Suprapubic skin (tissue), 4 donors: ENCODE data around the gene EPHB6. TPM values are rescaled to one million over a fixed set of nuclear protein-coding genes. Genes with fewer than 3 reads are reported as not detected.

ENCODE experiments used
- DNase-seq, 2 donors: peaks; one replicate each; pipeline ENCODE4 v3.0.0-alpha.2; 2019; ENCODE audit warnings: low spot score in 2 of 2
- H3K27ac ChIP-seq: fragments of 200-600 bp; sonication (generic); one replicate; pipeline ENCODE4 v1.5.1; 2019
- H3K27me3 ChIP-seq: fragments of 200-600 bp; sonication (generic); one replicate; pipeline ENCODE4 v1.5.1; 2019
- H3K36me3 ChIP-seq: fragments of 200-600 bp; sonication (generic); one replicate; pipeline ENCODE4 v1.5.1; 2019
- H3K4me1 ChIP-seq: fragments of 200-600 bp; sonication (generic); one replicate; pipeline ENCODE4 v1.5.1; 2019
- H3K4me3 ChIP-seq: fragments of 200-600 bp; sonication (generic); one replicate; pipeline ENCODE4 v1.5.1; 2019; ENCODE audit warnings: mild to moderate bottlenecking
- H3K9me3 ChIP-seq: fragments of 200-600 bp; sonication (generic); one replicate; pipeline ENCODE4 v1.5.1; 2019
- EP300 ChIP-seq: sonication (generic); formaldehyde crosslinking; IDR thresholded peaks from one replicate; pipeline ENCODE4 v1.6.1; 2017; ENCODE audit warnings: antibody characterized with exemption
- POLR2A ChIP-seq, 2 donors: fragments of 450-650 bp; IDR thresholded peaks; one replicate each; pipeline ENCODE4 v1.6.1; 2017; ENCODE audit warnings: antibody characterized with exemption in 2 of 2, mild to moderate bottlenecking in 2 of 2, moderate library complexity in 2 of 2
- POLR2AphosphoS5 ChIP-seq, 3 donors: sonication (generic); formaldehyde crosslinking; IDR thresholded peaks; one replicate each; pipeline ENCODE4 v1.6.1; 2017; ENCODE audit warnings: antibody characterized with exemption in 3 of 3
- WGBS: methylation state at CpG from one replicate; pipeline ENCODE4 v1.1.5; 2018; 5-methylcytosine and 5-hydroxymethylcytosine counted together
- total RNA-seq, 4 donors: library from RNA; depleted of rRNA; stranded (reverse); fragments of >200 nt; gene quantifications; one replicate each; pipeline ENCODE4 v1.1.0, GENCODE V29; 2016
- TF ChIP-seq, protein P1 (sequence below), 2 donors: fragments of 200-600 bp in 1 of 2; fragments of 450-650 bp in 1 of 2; sonication (generic) in 1 of 2; IDR thresholded peaks; one replicate each; pipeline ENCODE4 v1.5.1; 2016 to 2019; ENCODE audit warnings: antibody characterized with exemption in 2 of 2, mild to moderate bottlenecking in 1 of 2, moderate library complexity in 1 of 2

The EPHB6 gene
- total RNA-seq, 4 donors from 2014 or later, result 207 to 299 (median 258) TPM

DNA sequence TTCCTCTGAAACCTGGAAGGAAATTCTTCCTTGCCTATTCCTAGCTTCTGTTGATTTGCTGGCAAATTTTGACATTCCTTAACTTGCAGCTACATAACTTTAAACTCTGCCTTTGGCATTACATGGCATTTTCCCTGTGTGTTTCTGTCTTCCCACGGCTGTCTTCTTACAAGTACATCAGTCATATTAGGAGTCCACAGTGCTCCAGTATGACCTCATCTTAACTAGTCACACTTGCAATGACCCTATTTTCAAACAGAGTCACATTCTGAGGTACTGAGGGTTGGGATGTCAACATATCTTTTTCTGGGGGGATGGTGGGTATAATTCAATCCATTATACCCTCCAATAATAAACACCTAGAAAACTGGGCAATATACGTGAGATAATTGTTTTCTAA lies 37.4 kb upstream of the EPHB6 start:
- 42% methylated on average over 2 of the region's 2 CpGs for WGBS
- Histone ChIP-seq H3K4me1 (peaks cover 4% of the 10 kb centered on the region), H3K27ac (no peak overlapping the region), H3K36me3 (no peaks in the 10 kb centered on the region), H3K9me3 (no peaks in the 10 kb centered on the region), H3K4me3 (no peak overlapping the region), H3K27me3 (peaks cover 14% of the 10 kb centered on the region)
- TF ChIP-seq POLR2AphosphoS5 (IDR thresholded peaks at IDR 0.05), result no peak
- no peak for TF ChIP-seq EP300
- TF ChIP-seq POLR2A (IDR thresholded peaks at IDR 0.05), result no peak
- TF ChIP-seq, protein P1, sequence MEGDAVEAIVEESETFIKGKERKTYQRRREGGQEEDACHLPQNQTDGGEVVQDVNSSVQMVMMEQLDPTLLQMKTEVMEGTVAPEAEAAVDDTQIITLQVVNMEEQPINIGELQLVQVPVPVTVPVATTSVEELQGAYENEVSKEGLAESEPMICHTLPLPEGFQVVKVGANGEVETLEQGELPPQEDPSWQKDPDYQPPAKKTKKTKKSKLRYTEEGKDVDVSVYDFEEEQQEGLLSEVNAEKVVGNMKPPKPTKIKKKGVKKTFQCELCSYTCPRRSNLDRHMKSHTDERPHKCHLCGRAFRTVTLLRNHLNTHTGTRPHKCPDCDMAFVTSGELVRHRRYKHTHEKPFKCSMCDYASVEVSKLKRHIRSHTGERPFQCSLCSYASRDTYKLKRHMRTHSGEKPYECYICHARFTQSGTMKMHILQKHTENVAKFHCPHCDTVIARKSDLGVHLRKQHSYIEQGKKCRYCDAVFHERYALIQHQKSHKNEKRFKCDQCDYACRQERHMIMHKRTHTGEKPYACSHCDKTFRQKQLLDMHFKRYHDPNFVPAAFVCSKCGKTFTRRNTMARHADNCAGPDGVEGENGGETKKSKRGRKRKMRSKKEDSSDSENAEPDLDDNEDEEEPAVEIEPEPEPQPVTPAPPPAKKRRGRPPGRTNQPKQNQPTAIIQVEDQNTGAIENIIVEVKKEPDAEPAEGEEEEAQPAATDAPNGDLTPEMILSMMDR (IDR thresholded peaks at IDR 0.05), result no peak
- no peak for DNase-seq

DNA sequence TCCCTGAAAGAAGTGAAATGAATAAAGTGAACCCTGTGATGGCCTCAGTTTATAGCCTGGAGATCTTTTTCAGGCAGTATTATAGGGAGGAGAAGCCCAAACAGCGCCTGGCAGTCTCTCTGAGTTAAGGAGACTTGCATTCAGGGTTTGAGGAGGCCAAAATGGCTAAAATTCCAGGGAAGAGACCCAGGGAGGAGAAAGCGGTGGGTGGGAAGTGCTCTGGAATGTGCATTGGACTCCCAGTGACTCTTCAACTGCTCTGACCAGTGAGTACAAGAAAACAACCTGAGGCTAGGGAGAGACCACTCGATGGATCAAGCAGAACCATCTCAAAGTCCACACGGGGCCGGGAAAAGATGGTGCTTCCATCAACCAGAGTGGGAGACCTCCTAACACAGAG lies 35.3 kb upstream of the EPHB6 start:
- no peaks in the 10 kb centered on the region for H3K36me3 ChIP-seq
- H3K4me1 ChIP-seq, result no peaks in the 10 kb centered on the region
- no peaks in the 10 kb centered on the region for H3K9me3 ChIP-seq
- no peak overlapping the region for H3K27ac ChIP-seq
- peaks cover 3% of the 10 kb centered on the region for H3K27me3 ChIP-seq
- DNase-seq, result no peak
- H3K4me3 ChIP-seq, result no peak overlapping the region
- WGBS, result 81% methylated on average over 5 of the region's 5 CpGs
- TF ChIP-seq POLR2A (IDR thresholded peaks at IDR 0.05), result no peak
- TF ChIP-seq POLR2AphosphoS5 (IDR thresholded peaks at IDR 0.05), result no peak
- no peak for TF ChIP-seq EP300
- TF ChIP-seq, protein P1 (IDR thresholded peaks at IDR 0.05), result no peak

DNA sequence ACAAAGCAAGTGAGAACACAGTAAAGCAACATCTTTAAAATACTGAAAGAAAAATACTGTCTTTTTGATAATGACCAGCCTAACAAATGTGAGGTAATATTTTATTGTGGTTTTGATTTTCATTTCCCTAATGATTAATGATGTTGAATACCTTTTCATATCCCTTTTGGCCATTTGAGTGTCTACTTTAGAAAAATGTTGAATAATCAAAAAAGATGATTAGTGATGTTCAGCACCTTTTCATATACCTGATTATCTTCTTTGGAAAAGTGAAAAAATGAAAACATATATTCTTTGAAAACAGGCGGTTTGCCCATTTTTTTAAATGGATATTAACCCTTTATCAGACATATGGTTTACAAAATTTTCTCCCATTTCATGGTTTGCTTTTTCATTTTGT lies 32.2 kb upstream of the EPHB6 start:
- Histone ChIP-seq H3K9me3 (no peaks in the 10 kb centered on the region), H3K4me3 (no peak overlapping the region), H3K36me3 (no peaks in the 10 kb centered on the region), H3K27ac (no peak overlapping the region), H3K27me3 (no peaks in the 10 kb centered on the region), H3K4me1 (no peaks in the 10 kb centered on the region)
- no peak for TF ChIP-seq EP300
- TF ChIP-seq POLR2A (IDR thresholded peaks at IDR 0.05), result no peak
- TF ChIP-seq, protein P1 (IDR thresholded peaks at IDR 0.05), result no peak
- TF ChIP-seq POLR2AphosphoS5 (IDR thresholded peaks at IDR 0.05), result no peak
- 2% methylated on average over 1 of the region's 1 CpG for WGBS
- no peak for DNase-seq

DNA sequence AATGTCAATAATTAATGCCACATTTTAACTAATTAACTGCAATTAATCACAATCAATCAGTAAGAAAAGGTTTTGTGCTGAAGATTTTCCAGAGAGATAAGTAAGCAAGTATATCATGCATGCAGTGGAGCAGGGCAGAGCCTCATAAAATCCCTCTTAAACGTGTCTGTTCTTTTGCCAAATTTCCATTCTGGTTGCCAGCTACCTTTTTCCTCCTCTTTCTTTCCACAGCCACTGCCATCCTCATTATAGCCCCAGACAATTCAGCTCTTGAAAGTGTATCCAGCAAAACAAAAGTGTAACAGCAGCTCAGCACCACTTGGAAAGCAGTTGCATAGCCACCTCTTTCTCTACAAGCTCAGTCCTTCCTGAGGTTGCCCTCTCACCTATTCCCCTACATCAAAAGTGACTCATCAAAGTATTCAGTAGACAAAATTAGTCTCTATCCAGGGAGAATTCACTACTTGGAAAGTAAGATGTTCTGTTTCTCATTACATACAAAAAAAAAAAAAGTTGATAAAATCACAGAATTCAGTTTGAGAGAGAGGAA lies 26.9 kb upstream of the EPHB6 start:
- no peak overlapping the region for H3K4me3 ChIP-seq
- no peak for DNase-seq
- no peaks in the 10 kb centered on the region for H3K36me3 ChIP-seq
- WGBS, result 5% methylated on average over 1 of the region's 1 CpG
- no peaks in the 10 kb centered on the region for H3K9me3 ChIP-seq
- no peaks in the 10 kb centered on the region for H3K27me3 ChIP-seq
- H3K4me1 ChIP-seq, result no peaks in the 10 kb centered on the region
- no peak overlapping the region for H3K27ac ChIP-seq
- TF ChIP-seq, protein P1 (IDR thresholded peaks at IDR 0.05), result no peak
- TF ChIP-seq POLR2AphosphoS5 (IDR thresholded peaks at IDR 0.05) (no peak), EP300 (no peak), POLR2A (IDR thresholded peaks at IDR 0.05) (no peak)

DNA sequence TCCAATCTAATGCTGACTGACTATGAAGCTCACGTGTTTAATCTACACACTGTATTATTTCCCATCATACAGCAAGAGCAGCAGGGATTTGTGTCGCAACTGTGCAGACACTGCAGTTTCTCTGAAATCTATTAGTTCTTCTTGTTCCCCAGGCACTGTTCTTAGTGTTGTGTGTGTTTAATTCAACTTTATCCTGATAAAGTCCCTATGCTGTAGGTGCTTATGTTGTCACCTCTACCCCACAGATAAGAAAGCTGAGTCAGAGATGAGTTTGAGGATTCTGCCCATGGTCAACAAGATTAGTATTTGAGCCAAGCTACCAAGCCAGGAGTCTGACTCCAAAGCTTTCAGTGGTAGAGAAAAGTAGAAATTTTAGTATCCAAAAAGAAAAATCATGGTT lies 22.5 kb upstream of the EPHB6 start:
- Histone ChIP-seq H3K36me3 (no peaks in the 10 kb centered on the region), H3K9me3 (no peaks in the 10 kb centered on the region), H3K4me3 (no peak overlapping the region), H3K27ac (no peak overlapping the region), H3K4me1 (peaks cover 3% of the 10 kb centered on the region), H3K27me3 (peaks cover 2% of the 10 kb centered on the region)
- DNase-seq, result no peak
- TF ChIP-seq POLR2AphosphoS5 (IDR thresholded peaks at IDR 0.05) (no peak), POLR2A (IDR thresholded peaks at IDR 0.05) (no peak), EP300 (no peak)
- TF ChIP-seq, protein P1 (IDR thresholded peaks at IDR 0.05), result no peak
- 55% methylated on average over 2 of the region's 2 CpGs for WGBS
